ENCODE data around the gene AK4. TPM values are rescaled to one million over a fixed set of nuclear protein-coding genes. Genes with fewer than 3 reads are reported as not detected.

The AK4 gene
- total and polyA plus RNA-seq, 2 of the 8 experiments (the other 6 are each of a cell fraction or from before 2014, with no cell fraction given) = 64.5 to 175 TPM

- CTCF ChIA-PET (ENCODE audit: partially characterized antibody) = interaction anchor here (0.5 to 3.8 kb wide), 12 partner anchors 10 to 421 kb away, joined by 3 to 17 read pairs (median 3); partner anchors contain the start of gene DNAJC6
- TF ChIP-seq HDAC2 (IDR thresholded peaks at IDR 0.05; ENCODE audit: borderline replicate concordance in 1 of 2, low read depth in 2 of 2, low read length in 2 of 2) (peak in 1 of 2 experiments; percentile 73; a peak in 1 of 4 replicates), HDAC6 (IDR thresholded peaks at IDR 0.05; ENCODE audit: low read depth, low read length) (no peak), FOSL1 (IDR thresholded peaks at IDR 0.05; ENCODE audit: insufficient read depth, low read depth, low read length) (no peak), ASH2L (IDR thresholded peaks at IDR 0.05; ENCODE audit: low read length) (peak; percentile 95), ATF2 (IDR thresholded peaks at IDR 0.05; ENCODE audit: low read length) (no peak), SIN3A (conservative IDR thresholded peaks at IDR 0.05 in 1 of 2, IDR thresholded peaks at IDR 0.05 in 1 of 2; ENCODE audit: low read depth in 1 of 2, low read length in 2 of 2) (no peak; a peak in 2 of 4 replicates), RAD21 (IDR thresholded peaks at IDR 0.05 in 1 of 2, conservative IDR thresholded peaks at IDR 0.05 in 1 of 2; ENCODE audit: low read depth in 2 of 2, low read length in 2 of 2) (peak; percentile 32 to 51; a peak in 3 of 4 replicates), SIRT6 (IDR thresholded peaks at IDR 0.05; ENCODE audit: low read length) (no peak)
Observed at GRCh38 chr1:65265651-65266351, 117.8 kb downstream of the AK4 start.

More at GRCh38 chr1:65265651-65266351, 117.8 kb downstream of the AK4 start:
- Histone ChIP-seq H3K23me2 (ENCODE audit: low read depth, low read length) (peaks cover 4% of the 10 kb centered on the region), H3K4ac (replicated peaks; ENCODE audit: insufficient read length, low read depth, low read length) (no peak overlapping the region), H2BK20ac (ENCODE audit: low read length) (0 out of 2 replicates have a peak overlapping the region, but pooled peaks have one; percentile 15), H2AK5ac (ENCODE audit: low read depth, low read length) (no peak overlapping the region), H2BK15ac (ENCODE audit: low read length) (peak overlapping the region; percentile 33; the same call in 1 of the 2 replicates), H4K5ac (ENCODE audit: insufficient read length, low read depth, low read length) (no peak overlapping the region), H3K9ac (replicated peaks in 1 of 4; ENCODE audit: extremely low read depth in 1 of 4, low read depth in 3 of 4, low read length in 3 of 4) (peak overlapping the region in 2 of 4 experiments; percentile 27 to 43; a peak in 3 of 7 replicates), H4K8ac (ENCODE audit: extremely low read depth, insufficient read depth, low read length) (peak overlapping the region; percentile 75; the same call in 1 of the 2 replicates), H3K9me3 (ENCODE audit: insufficient read depth in 2 of 2, low read depth in 1 of 2, low read length in 1 of 2) (no peaks in the 10 kb centered on the region), H3K4me1 (replicated peaks in 1 of 4; ENCODE audit: control insufficient read depth in 3 of 4, insufficient read depth in 4 of 4, low read length in 3 of 4) (peaks cover 0 to 5% (median 3%) of the 10 kb centered on the region in 4 experiments; a peak in 5 of 7 replicates), H3K36me3 (ENCODE audit: control insufficient read depth in 2 of 4, insufficient read depth in 4 of 4, low read length in 3 of 4) (no peaks in the 10 kb centered on the region), H3K79me1 (ENCODE audit: low read depth, low read length) (no peaks in the 10 kb centered on the region), H3K23ac (ENCODE audit: insufficient read length) (no peak overlapping the region), H2AFZ (ENCODE audit: low read length) (peak overlapping the region; percentile 15; the same call in 1 of the 2 replicates), H4K91ac (replicated peaks; ENCODE audit: insufficient read length, low read length) (peak overlapping the region; percentile 78), H3K79me2 (ENCODE audit: control insufficient read depth in 1 of 2, insufficient read depth in 2 of 2, low read length in 2 of 2) (no peaks in the 10 kb centered on the region), H3K18ac (ENCODE audit: extremely low read depth, low read length) (peak overlapping the region; percentile 85), H3K27me3 (replicated peaks in 1 of 4; ENCODE audit: control insufficient read depth in 3 of 4, extremely low read depth in 1 of 4, insufficient read depth in 3 of 4, low read length in 3 of 4) (no peaks in the 10 kb centered on the region; a peak in 3 of 7 replicates), H2BK120ac (replicated peaks; ENCODE audit: low read depth, low read length) (no peak overlapping the region), H3K4me2 (ENCODE audit: insufficient read depth in 1 of 2, low read depth in 2 of 2, low read length in 2 of 2) (peak overlapping the region; percentile 59 to 73), H3K56ac (replicated peaks; ENCODE audit: insufficient read length, low read depth, low read length) (no peak overlapping the region), H3K4me3 (ENCODE audit: extremely low read depth in 1 of 4, insufficient read depth in 2 of 4, low read depth in 3 of 4, low read length in 4 of 4) (peak overlapping the region; percentile 41 to 73 (median 50)), H2BK12ac (ENCODE audit: low read depth, low read length) (peak overlapping the region; percentile 78; the same call in 1 of the 2 replicates), H4K20me1 (replicated peaks in 1 of 2; ENCODE audit: control insufficient read depth in 1 of 2, insufficient read depth in 2 of 2, low read length in 2 of 2) (no peaks in the 10 kb centered on the region), H3K27ac (ENCODE audit: low read depth, low read length) (peak overlapping the region; percentile 12; the same call in 1 of the 2 replicates), H2BK5ac (ENCODE audit: low read depth, low read length) (no peak overlapping the region), H3K14ac (ENCODE audit: insufficient read length) (no peak overlapping the region)
- WGBS, 2 experiments (ENCODE audit: extremely low coverage in 1 of 2, insufficient coverage in 1 of 2, insufficient read length in 1 of 2, insufficient replicate concordance in 2 of 2, low coverage in 1 of 2, low lambda C conversion rate in 2 of 2, missing lambda C conversion rate in 1 of 2) = 1% methylated on average over 59 of the region's 59 CpGs; no CpG with 5 or more reads in 1 of the 2 experiments
- FAIRE-seq = no peak
- DNase-seq (ENCODE audit: low read depth in 1 of 2, low spot score in 2 of 2) = peak in 1 of 2 experiments; percentile 83
- POLR2A ChIA-PET (ENCODE audit: partially characterized antibody) = interaction anchor here (1.1 to 1.5 kb wide), 4 partner anchors 11 to 43 kb away, joined by 3 to 10 read pairs (median 6); partner anchors contain the start of gene DNAJC6

Data from H1 (cell line).